Activated CD8-positive, alpha-beta memory T cell treated with anti-CD3 and anti-CD28 coated beads for 1 hour (primary cell): ENCODE results near the gene SH3PXD2A.
"Not testable (repeated sequence)": the region's sequence is repeated elsewhere in the genome, so short reads cannot be mapped to it uniquely, and the experiment has no call there.

Experiments used
- DNase-seq, 2 donors: peaks; one replicate each; pipeline ENCODE4 v3.0.0-alpha.2; 2020; ENCODE audit warnings: low read depth in 1 of 2; ENCODE audit errors: extremely low read depth in 1 of 2

Gene SH3PXD2A

GRCh38 chr10:103633846-103634245 lies 221.5 kb downstream of the SH3PXD2A start:
- DNase-seq = no peak

- not testable (repeated sequence) for DNase-seq
Observed at GRCh38 chr10:103632871-103633270, 222.5 kb downstream of the SH3PXD2A start.

GRCh38 chr10:103632247-103632642 lies 223.1 kb downstream of the SH3PXD2A start:
- no peak for DNase-seq

GRCh38 chr10:103630156-103630555 lies 225.2 kb downstream of the SH3PXD2A start:
- DNase-seq = no peak

- no peak for DNase-seq
Observed at GRCh38 chr10:103629581-103629980, 225.8 kb downstream of the SH3PXD2A start.

GRCh38 chr10:103627893-103628292 lies 227.5 kb downstream of the SH3PXD2A start:
- DNase-seq = no peak

GRCh38 chr10:103627111-103627892 lies 228.1 kb downstream of the SH3PXD2A start:
- DNase-seq = no peak

GRCh38 chr10:103626178-103626577 lies 229.2 kb downstream of the SH3PXD2A start:
- DNase-seq = no peak

- no peak for DNase-seq
Observed at GRCh38 chr10:103622935-103623574, 232.3 kb downstream of the SH3PXD2A start.

GRCh38 chr10:103622286-103622685 lies 233.1 kb downstream of the SH3PXD2A start:
- no peak for DNase-seq

- no peak for DNase-seq
Observed at GRCh38 chr10:103621783-103622125, 233.6 kb downstream of the SH3PXD2A start.

- DNase-seq = no peak
Observed at GRCh38 chr10:103620891-103621782, 234.2 kb downstream of the SH3PXD2A start.

GRCh38 chr10:103620352-103620740 lies 235.0 kb downstream of the SH3PXD2A start:
- no peak for DNase-seq

GRCh38 chr10:103619424-103620351 lies 235.7 kb downstream of the SH3PXD2A start:
- DNase-seq = no peak

- no peak for DNase-seq
Observed at GRCh38 chr10:103618575-103619423, 236.6 kb downstream of the SH3PXD2A start.

- DNase-seq = no peak
Observed at GRCh38 chr10:103617602-103618385, 237.6 kb downstream of the SH3PXD2A start.

GRCh38 chr10:103616705-103617601 lies 238.4 kb downstream of the SH3PXD2A start:
- no peak for DNase-seq
